ENCODE data around the gene TEF.

DNA sequence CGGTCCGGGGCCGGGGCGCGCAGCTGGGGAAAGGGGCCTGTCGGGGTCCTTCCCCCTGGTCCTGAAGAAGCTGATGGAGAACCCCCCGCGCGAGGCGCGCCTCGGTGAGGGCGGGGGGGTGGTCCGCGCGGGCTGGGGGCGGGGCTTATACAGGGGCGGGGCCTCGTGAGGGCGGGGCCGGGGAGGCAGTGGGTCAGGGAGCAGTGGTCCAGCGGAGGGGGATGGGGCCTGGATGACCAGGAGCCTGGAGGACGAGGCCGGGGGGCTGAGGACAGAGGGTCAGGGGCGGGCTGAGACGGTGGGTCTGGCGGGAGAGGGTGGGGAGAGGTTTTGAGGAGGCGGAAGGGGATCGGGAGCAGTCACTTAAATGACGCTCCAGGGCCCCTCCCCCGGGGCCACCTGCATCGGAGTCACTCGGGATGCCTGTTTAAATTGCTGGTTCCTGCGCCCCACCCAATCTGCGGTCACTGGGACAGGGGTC lies 396 bp downstream of the TEF start:
- TF ChIP-seq, protein P1, sequence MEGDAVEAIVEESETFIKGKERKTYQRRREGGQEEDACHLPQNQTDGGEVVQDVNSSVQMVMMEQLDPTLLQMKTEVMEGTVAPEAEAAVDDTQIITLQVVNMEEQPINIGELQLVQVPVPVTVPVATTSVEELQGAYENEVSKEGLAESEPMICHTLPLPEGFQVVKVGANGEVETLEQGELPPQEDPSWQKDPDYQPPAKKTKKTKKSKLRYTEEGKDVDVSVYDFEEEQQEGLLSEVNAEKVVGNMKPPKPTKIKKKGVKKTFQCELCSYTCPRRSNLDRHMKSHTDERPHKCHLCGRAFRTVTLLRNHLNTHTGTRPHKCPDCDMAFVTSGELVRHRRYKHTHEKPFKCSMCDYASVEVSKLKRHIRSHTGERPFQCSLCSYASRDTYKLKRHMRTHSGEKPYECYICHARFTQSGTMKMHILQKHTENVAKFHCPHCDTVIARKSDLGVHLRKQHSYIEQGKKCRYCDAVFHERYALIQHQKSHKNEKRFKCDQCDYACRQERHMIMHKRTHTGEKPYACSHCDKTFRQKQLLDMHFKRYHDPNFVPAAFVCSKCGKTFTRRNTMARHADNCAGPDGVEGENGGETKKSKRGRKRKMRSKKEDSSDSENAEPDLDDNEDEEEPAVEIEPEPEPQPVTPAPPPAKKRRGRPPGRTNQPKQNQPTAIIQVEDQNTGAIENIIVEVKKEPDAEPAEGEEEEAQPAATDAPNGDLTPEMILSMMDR (IDR thresholded peaks at IDR 0.05), result no peak
- no peak for TF ChIP-seq POLR2A (IDR thresholded peaks at IDR 0.05)

Measured in uterus (tissue), 2 donors.